Activated T-helper 1 cell treated with anti-CD3 and anti-CD28 coated beads, Interleukin-12 subunit alpha, Interleukin-12 subunit beta, Interleukin-2, Interleukin-4 antibody, amounts not matched to agents 30 ng/mL and 10 ng/mL and 1 ng/mL, durations not matched to agents 14 hours and 24 hours and 36 hours (primary cell): Measurements from ENCODE around the gene BRWD1. TPM values are rescaled to one million over a fixed set of nuclear protein-coding genes. Genes with fewer than 3 reads are reported as not detected.

Experiments used
- DNase-seq: peaks from one replicate; pipeline ENCODE4 v3.0.0; 2021; ENCODE audit warnings: low spot score
- H3K27ac Mint-ChIP-seq: one replicate; pipeline ENCODE4 v1.8.0; 2021; ENCODE audit warnings: mild to moderate bottlenecking, mixed read lengths
- H3K27me3 Mint-ChIP-seq: one replicate; pipeline ENCODE4 v1.8.0; 2022; ENCODE audit warnings: mild to moderate bottlenecking, moderate library complexity, mixed read lengths; ENCODE audit not compliant: insufficient read depth
- H3K36me3 Mint-ChIP-seq: one replicate; pipeline ENCODE4 v1.8.0; 2021; ENCODE audit warnings: low read depth, mixed read lengths
- H3K4me1 Mint-ChIP-seq: one replicate; pipeline ENCODE4 v1.8.0; 2021; ENCODE audit warnings: low read depth, mixed read lengths
- H3K4me3 Mint-ChIP-seq: one replicate; pipeline ENCODE4 v1.8.0; 2021; ENCODE audit warnings: mild to moderate bottlenecking, moderate library complexity, mixed read lengths
- H3K9me3 Mint-ChIP-seq: one replicate; pipeline ENCODE4 v1.8.0; 2021; ENCODE audit warnings: mixed read lengths
- intact Hi-C: fragments of 100-400 bp; cut with micrococcal nuclease; formaldehyde crosslinking; loops from one replicate; pipeline ENCODE4 v1.15.1; 2024
- total RNA-seq: library from RNA; stranded (reverse); gene quantifications from 2 replicates; pipeline ENCODE4 v1.2.3, GENCODE V29; 2022

The BRWD1 gene
- total RNA-seq, 1 donor from 2014 or later, result 34.7 TPM

DNA sequence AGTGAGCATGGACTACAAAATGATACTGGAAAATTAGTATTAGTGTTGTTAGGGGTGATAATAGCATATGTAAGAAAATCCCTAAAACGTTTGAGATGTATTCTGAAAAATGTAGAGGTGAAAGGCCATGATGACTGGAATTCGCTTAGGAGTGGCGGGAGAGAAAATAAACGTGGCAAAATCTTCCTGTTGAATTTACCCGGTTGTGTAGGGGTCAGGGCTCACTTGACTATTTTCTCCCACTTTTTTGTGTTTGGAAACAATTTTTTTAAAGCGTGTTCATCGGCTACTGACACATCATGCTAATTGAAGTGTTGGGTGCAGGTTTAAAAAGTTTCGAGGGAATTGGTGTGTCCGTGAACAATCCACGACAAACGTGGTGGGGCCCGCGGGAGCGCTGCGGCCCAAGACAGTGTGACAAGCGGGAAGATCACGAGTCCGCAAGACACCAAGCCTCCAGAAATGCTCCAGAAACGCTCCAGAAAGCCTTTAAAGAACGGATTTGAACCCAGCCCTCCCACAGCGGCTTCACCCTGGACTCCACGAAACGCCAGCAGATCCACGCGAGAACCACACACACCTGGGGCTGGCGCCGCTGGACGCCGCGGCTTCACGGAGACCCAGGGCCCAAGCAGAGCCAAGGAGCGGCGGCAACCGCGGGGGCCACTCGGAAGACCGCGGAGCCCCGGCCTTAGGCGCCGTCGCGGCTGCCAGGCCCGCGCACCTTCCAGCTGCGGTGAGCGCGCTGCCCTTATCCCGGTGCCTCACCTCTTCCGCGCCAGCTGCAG lies 130.8 kb downstream of the BRWD1 start:
- H3K27me3 Mint-ChIP-seq, result no peaks in the 10 kb centered on the region
- no peak for DNase-seq
- H3K4me1 Mint-ChIP-seq, result peaks cover 53% of the 10 kb centered on the region
- H3K9me3 Mint-ChIP-seq, result no peaks in the 10 kb centered on the region
- intact Hi-C loops, result loop anchor here (1.0 to 10.0 kb wide), 10 partner anchors 130 to 1816 kb away; partner anchors contain the start of genes DYRK1A, ETS2, HMGN1 and LCA5L
- peak overlapping the region; percentile 98 for H3K4me3 Mint-ChIP-seq
- H3K36me3 Mint-ChIP-seq, result peaks cover 20% of the 10 kb centered on the region
- peak overlapping the region; percentile 98 for H3K27ac Mint-ChIP-seq

DNA sequence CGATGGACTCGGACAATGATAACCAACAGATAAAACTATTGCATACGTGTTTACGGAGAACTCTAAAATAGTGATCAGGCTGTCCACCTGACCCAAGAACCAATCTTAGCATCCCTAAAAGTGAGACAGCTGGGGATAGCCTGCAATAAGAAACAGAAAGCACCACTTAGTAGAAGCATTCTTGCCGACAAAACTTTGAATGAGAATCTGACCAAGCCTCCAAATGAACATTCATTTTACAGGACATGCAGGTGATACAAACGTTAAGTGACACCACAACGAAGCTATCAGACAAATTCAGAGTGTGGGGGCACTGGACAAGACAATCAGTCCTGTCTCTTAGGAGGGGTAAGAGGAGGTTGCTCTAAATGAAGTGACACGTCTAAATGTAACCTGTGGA lies 131.4 kb downstream of the BRWD1 start:
- Mint-ChIP-seq H3K27me3 (no peaks in the 10 kb centered on the region), H3K27ac (peak overlapping the region; percentile 96), H3K36me3 (peaks cover 20% of the 10 kb centered on the region), H3K9me3 (no peaks in the 10 kb centered on the region), H3K4me1 (peaks cover 53% of the 10 kb centered on the region), H3K4me3 (peak overlapping the region; percentile 98)
- no peak for DNase-seq
- intact Hi-C loops, result loop anchor here (2.0 to 10.0 kb wide), 3 partner anchors 197 to 1815 kb away; partner anchors contain the start of gene DYRK1A

DNA sequence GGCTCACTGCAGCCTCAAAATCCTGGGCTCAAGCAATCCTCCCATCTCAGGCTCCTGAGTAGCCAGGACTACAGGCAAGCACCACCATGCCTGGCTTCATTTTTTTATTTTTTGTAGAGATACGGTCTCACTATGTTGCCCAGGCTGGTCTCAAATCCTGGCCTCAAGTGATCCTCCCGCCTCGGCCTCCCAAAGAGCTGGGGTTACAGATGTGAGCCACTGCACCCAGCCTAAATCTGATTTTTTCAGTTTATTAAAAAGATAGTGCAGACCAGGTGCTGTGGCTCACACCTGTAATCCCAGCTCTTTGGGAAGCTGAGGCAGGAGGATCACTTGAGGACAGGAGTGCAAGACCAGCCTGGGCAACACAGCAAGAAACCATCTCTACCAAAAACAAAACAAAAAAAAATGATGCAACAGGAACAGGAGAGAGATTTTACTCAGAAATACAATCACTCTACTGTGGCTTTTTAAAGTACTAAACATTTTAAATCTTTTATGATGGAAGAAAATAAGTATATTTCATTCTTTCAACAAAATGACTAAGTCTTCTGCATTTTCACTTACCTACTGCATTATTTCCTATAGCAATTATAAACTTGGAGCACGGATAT lies 132.1 kb downstream of the BRWD1 start:
- Mint-ChIP-seq H3K4me3 (peak overlapping the region; percentile 98), H3K9me3 (no peaks in the 10 kb centered on the region), H3K27ac (no peak overlapping the region), H3K27me3 (no peaks in the 10 kb centered on the region), H3K4me1 (peaks cover 46% of the 10 kb centered on the region), H3K36me3 (peaks cover 20% of the 10 kb centered on the region)
- DNase-seq, result no peak
- intact Hi-C loops, result loop anchor here (5.0 to 10.0 kb wide), 2 partner anchors 197 to 1619 kb away; no protein-coding TSS in a partner anchor

DNA sequence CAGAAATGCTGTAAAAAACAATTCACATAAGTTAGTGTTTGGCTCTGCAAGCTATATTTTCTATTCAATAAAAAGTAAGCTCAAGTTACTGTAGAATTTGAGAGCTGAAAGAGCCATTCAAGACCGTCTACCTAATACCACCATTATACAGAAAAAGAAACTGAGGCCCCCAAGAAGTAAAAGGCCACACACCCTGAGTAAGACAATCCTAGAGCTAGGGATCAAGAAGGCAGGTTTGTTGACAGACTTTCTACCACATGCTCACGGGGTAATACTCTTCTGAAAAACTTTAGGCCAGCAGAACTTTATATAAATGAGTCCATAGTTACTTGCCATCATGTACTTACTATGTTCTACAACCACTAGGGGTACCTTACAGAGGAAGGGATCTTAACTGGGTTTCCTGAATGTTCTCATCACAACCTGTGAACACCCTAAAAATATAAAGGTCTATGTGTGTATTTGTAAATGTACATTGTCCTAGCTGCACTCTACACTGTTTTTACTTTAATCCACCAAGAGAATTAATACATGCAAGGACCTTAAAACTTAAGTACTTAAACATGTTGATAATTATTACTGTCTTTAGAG lies 132.9 kb downstream of the BRWD1 start:
- Mint-ChIP-seq H3K4me1 (peaks cover 45% of the 10 kb centered on the region), H3K4me3 (peak overlapping the region; percentile 38), H3K27ac (peak overlapping the region; percentile 4), H3K36me3 (peaks cover 22% of the 10 kb centered on the region), H3K27me3 (no peaks in the 10 kb centered on the region), H3K9me3 (no peaks in the 10 kb centered on the region)
- no peak for DNase-seq
- intact Hi-C loops, result loop anchor here (5.0 to 10.0 kb wide), 2 partner anchors 196 to 1618 kb away; no protein-coding TSS in a partner anchor

DNA sequence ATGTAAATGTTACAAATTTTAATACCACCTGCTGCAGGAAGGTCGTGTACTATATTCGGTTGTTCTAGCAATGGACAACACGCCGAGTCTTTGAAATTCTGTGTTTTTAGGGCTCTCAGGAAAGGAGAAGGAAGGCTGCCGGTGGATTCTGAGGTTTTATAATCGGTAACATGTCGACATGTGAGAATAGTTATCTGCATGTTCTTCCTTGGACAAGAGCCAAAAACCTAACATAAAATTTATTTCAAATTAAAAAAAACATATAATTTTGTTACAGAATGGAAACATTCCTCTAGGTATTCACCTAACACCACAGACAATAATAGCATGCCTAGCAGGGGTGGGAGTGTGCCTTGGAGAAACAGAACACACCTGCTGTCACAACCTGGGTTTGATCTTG lies 135.0 kb downstream of the BRWD1 start:
- DNase-seq, result no peak
- Mint-ChIP-seq H3K9me3 (no peaks in the 10 kb centered on the region), H3K27me3 (no peaks in the 10 kb centered on the region), H3K36me3 (peaks cover 26% of the 10 kb centered on the region), H3K27ac (no peak overlapping the region), H3K4me3 (no peak overlapping the region), H3K4me1 (peaks cover 36% of the 10 kb centered on the region)
- intact Hi-C loops, result no loop called here

DNA sequence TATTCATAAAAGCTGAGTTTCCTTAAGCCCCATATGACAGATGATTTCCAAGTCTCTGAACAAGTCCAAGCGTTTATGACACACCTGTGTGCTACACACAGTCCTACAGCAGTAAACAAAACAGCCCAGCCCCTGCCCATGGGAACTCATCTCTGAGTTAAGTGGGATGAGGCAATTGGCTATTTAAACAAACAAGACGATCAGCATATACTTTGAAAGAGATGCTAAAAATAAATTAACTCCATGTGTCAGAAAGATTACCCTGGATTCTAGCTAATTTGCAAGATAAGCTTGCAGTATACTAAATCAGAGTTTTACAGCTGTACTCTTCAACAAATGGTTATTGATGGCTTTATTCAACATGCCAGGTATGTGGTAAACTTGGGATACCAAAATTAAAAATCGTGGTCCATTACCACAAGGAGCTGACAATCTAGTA lies 137.1 kb downstream of the BRWD1 start:
- intact Hi-C loops, result no loop called here
- H3K9me3 Mint-ChIP-seq, result no peaks in the 10 kb centered on the region
- H3K27me3 Mint-ChIP-seq, result no peaks in the 10 kb centered on the region
- H3K4me3 Mint-ChIP-seq, result no peak overlapping the region
- H3K27ac Mint-ChIP-seq, result no peak overlapping the region
- DNase-seq, result no peak
- H3K4me1 Mint-ChIP-seq, result peaks cover 21% of the 10 kb centered on the region
- H3K36me3 Mint-ChIP-seq, result peaks cover 33% of the 10 kb centered on the region

DNA sequence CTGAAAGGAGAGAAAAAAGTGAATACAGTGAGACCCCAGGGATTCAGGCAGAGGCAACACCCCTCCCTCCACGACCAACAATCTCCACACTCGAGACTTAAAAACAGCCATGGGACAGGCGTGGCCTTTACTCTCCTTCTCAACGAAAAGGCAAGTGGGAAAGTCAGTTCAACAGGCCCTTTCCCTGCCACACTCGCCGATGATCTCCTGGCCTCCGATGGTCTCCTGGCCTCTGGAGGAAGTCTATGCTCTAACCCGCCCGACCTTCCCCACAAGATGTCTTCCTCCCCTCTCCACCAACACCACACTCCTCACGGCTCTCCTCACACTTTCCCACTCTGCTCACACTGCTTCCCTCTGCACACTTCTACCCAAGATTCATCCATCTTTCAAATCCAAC lies 137.8 kb downstream of the BRWD1 start:
- no peak for DNase-seq
- Mint-ChIP-seq H3K9me3 (no peaks in the 10 kb centered on the region), H3K4me1 (peaks cover 17% of the 10 kb centered on the region), H3K27ac (no peak overlapping the region), H3K4me3 (no peak overlapping the region), H3K36me3 (peaks cover 32% of the 10 kb centered on the region), H3K27me3 (no peaks in the 10 kb centered on the region)
- intact Hi-C loops, result loop anchor here (1.0 kb wide), 1 partner anchor 441 kb away; no protein-coding TSS in a partner anchor

DNA sequence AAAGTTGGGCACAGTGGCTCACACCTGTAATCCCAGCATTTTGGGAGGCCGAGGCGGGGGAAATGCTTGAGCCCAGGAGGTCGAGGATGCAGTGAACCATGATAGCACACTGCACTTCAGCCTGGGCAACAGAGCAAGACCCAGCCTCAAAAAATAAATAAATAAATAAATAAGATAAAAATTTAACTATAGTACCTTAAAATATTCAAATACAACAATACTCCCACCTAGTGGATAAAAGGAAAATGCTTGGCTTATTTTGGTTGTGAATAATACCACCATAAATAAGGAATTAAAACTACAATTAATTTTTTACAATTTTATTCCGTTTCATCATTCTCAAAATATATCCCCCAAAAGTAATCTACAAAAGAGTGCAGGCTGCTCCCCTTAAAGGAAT lies 138.3 kb downstream of the BRWD1 start:
- DNase-seq, result no peak
- peaks cover 12% of the 10 kb centered on the region for H3K4me1 Mint-ChIP-seq
- H3K27ac Mint-ChIP-seq, result no peak overlapping the region
- intact Hi-C loops, result loop anchor here (1.0 kb wide), 1 partner anchor 441 kb away; no protein-coding TSS in a partner anchor
- H3K27me3 Mint-ChIP-seq, result no peaks in the 10 kb centered on the region
- H3K36me3 Mint-ChIP-seq, result peaks cover 31% of the 10 kb centered on the region
- no peak overlapping the region for H3K4me3 Mint-ChIP-seq
- no peaks in the 10 kb centered on the region for H3K9me3 Mint-ChIP-seq

DNA sequence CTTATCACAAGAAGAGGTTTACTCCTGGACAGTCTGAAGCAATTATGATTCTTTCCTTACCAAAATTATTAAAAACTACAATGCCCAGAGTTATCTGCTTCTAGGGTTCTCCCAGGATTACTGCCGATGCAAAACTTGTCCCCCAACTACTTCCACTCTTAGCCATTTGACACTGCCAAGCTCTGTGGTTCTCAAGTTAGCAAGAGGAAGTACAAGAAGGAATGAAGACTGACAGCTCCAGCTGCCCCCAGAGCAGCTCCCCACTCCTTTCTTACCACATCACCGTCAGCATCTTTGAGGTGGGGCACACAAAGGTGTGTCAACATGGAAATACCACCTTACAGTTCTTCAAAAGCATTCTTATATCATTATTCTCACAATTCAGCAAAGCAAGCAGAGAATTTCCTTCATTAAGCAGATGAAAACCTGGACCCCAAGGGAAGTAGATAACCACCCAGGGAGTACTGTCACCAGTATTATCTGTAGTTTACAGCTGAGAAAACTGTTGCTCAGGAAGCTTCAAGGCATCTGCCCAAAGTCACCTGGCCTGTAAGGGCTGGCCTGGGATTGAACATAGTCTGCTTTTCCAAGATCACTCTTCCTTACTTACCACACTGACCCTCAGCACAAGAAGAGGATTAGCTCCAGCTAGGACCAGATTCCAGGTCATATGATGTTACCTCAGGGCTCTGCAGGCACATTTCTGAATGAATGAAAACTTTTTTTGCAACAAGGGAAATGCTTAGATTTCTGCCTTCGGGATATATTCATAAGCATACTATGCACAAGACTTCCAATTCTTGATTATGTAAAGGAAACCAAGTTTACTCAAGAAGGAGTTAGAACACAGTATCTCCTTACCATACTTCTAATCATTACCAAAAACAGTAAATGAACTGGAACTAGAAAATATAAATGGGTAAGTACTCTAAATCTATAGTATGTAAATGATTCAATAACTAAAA lies 139.4 kb downstream of the BRWD1 start:
- Mint-ChIP-seq H3K4me3 (no peak overlapping the region), H3K36me3 (peaks cover 29% of the 10 kb centered on the region), H3K4me1 (peaks cover 3% of the 10 kb centered on the region), H3K9me3 (no peaks in the 10 kb centered on the region), H3K27ac (peak overlapping the region; percentile 56), H3K27me3 (no peaks in the 10 kb centered on the region)
- intact Hi-C loops, result no loop called here
- no peak for DNase-seq

DNA sequence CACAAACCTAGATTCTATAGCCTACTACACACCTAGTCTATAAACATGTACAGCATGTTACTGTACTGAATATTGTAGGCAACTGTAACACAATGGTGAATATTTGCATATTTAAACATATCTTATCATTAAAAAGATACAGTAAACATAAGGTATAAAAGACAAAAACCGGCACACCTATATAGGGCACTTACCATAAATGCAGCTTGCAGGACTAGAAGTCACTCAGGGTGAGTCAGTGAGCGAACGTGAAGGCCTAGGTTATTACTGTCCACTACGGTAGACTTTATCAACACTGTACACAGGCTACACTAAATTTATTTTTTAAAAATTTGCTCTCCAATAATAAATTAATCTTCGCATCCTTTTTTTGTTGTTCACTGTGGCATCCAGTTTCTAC lies 143.5 kb downstream of the BRWD1 start:
- no peak for DNase-seq
- Mint-ChIP-seq H3K27ac (no peak overlapping the region), H3K9me3 (peaks cover 3% of the 10 kb centered on the region), H3K4me1 (no peaks in the 10 kb centered on the region), H3K27me3 (peaks cover 3% of the 10 kb centered on the region), H3K36me3 (peaks cover 21% of the 10 kb centered on the region), H3K4me3 (no peak overlapping the region)
- intact Hi-C loops, result no loop called here

DNA sequence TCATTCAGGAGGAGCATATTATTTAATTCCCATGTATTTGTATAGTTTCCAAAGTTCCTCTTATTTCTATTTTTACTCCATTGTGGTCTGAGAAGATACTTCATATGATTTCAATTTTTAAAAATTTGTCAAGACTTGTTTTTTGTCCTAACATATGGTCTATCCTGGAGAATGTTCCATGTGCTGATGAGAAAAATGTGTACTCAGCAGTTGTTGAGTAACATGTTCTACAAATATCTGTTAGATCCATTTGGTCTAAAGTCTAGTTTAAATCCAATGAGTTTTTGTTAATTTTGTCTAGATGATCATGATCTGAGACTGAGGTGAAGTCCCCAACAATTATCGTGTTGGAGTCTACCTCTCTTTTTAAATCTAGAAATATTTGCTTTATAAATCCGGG lies 144.6 kb downstream of the BRWD1 start:
- intact Hi-C loops, result no loop called here
- DNase-seq, result no peak
- Mint-ChIP-seq H3K36me3 (peaks cover 17% of the 10 kb centered on the region), H3K9me3 (peaks cover 10% of the 10 kb centered on the region), H3K4me1 (no peaks in the 10 kb centered on the region), H3K27ac (no peak overlapping the region), H3K27me3 (peaks cover 3% of the 10 kb centered on the region), H3K4me3 (no peak overlapping the region)

DNA sequence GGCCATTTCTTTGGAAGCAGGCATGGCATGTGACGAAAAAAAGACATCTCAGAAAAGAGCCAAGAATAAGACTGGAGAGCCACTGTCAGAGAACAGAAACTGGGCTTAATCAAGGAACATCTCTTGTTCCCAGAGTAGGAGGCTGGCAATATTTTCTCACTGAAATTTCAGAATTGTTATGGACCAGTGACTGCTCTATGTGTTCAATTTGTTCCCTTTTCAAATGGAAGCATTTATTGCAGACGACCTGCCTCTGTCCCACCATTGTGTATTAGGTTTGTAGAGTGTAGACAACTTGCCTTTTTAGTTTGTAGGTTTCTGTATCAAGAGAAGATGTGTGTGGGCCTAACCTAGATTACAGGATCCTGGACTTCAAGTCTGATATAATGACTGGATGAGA lies 148.9 kb downstream of the BRWD1 start:
- Mint-ChIP-seq H3K27me3 (peaks cover 6% of the 10 kb centered on the region), H3K27ac (no peak overlapping the region), H3K9me3 (peaks cover 15% of the 10 kb centered on the region), H3K4me1 (no peaks in the 10 kb centered on the region), H3K36me3 (peaks cover 5% of the 10 kb centered on the region), H3K4me3 (no peak overlapping the region)
- no peak for DNase-seq
- intact Hi-C loops, result no loop called here
